ENCODE data around the gene TRIM33.

TRIM33 gene

GRCh38 chr1:114511032-114511785, at the start of gene TRIM33:
Gene TRIM33, minus strand, starts transcription at chr1:114511203. Its CDS starts 127 bp downstream, at chr1:114511076.
- DNase-seq (ENCODE audit: low spot score): peak; percentile 94

- no peak for DNase-seq (ENCODE audit: low spot score)
Observed at GRCh38 chr1:114559356-114559755, 48.4 kb upstream of the TRIM33 start.

GRCh38 chr1:114558544-114558943, 47.5 kb upstream of the TRIM33 start:
- peak; percentile 37 for DNase-seq (ENCODE audit: low spot score)

- DNase-seq (ENCODE audit: low spot score): no peak
Observed at GRCh38 chr1:114554577-114554976, 43.6 kb upstream of the TRIM33 start.

GRCh38 chr1:114552106-114552639, 41.2 kb upstream of the TRIM33 start:
- DNase-seq (ENCODE audit: low spot score): no peak

GRCh38 chr1:114551400-114551799, 40.4 kb upstream of the TRIM33 start:
- DNase-seq (ENCODE audit: low spot score): no peak

- no peak for DNase-seq (ENCODE audit: low spot score)
Observed at GRCh38 chr1:114550336-114550735, 39.3 kb upstream of the TRIM33 start.

GRCh38 chr1:114549137-114549536, 38.1 kb upstream of the TRIM33 start:
- no peak for DNase-seq (ENCODE audit: low spot score)

GRCh38 chr1:114547076-114547475, 36.1 kb upstream of the TRIM33 start:
- DNase-seq (ENCODE audit: low spot score): no peak

- DNase-seq (ENCODE audit: low spot score): no peak
Observed at GRCh38 chr1:114545796-114546195, 34.8 kb upstream of the TRIM33 start.

GRCh38 chr1:114545315-114545714, 34.3 kb upstream of the TRIM33 start:
- no peak for DNase-seq (ENCODE audit: low spot score)

- DNase-seq (ENCODE audit: low spot score): no peak
Observed at GRCh38 chr1:114540821-114541220, 29.8 kb upstream of the TRIM33 start.

- no peak for DNase-seq (ENCODE audit: low spot score)
Observed at GRCh38 chr1:114540272-114540671, 29.3 kb upstream of the TRIM33 start.

- DNase-seq (ENCODE audit: low spot score): no peak
Observed at GRCh38 chr1:114536043-114536442, 25.0 kb upstream of the TRIM33 start.

GRCh38 chr1:114535401-114535800, 24.4 kb upstream of the TRIM33 start:
- DNase-seq (ENCODE audit: low spot score): no peak

- DNase-seq (ENCODE audit: low spot score): no peak
Observed at GRCh38 chr1:114531094-114531493, 20.1 kb upstream of the TRIM33 start.

GRCh38 chr1:114530224-114530623, 19.2 kb upstream of the TRIM33 start:
- DNase-seq (ENCODE audit: low spot score): no peak

- peak; percentile 33 for DNase-seq (ENCODE audit: low spot score)
Observed at GRCh38 chr1:114524944-114525343, 13.9 kb upstream of the TRIM33 start.

GRCh38 chr1:114522264-114522575, 11.2 kb upstream of the TRIM33 start:
- DNase-seq (ENCODE audit: low spot score): no peak

GRCh38 chr1:114521396-114522263, 10.6 kb upstream of the TRIM33 start:
- DNase-seq (ENCODE audit: low spot score): no peak

GRCh38 chr1:114517348-114517747, 6.3 kb upstream of the TRIM33 start:
- DNase-seq (ENCODE audit: low spot score): no peak

- no peak for DNase-seq (ENCODE audit: low spot score)
Observed at GRCh38 chr1:114512595-114513280, 1.7 kb upstream of the TRIM33 start.
